Brain microvascular endothelial cell (primary cell): ENCODE data around the gene INTS12.

ENCODE experiments used
- DNase-seq: peaks from one replicate; pipeline ENCODE4 v3.0.0-alpha.2; 2020
- H3K27ac ChIP-seq: fragments of 250-450 bp; sonication (Bioruptor Pico); 2 replicates; pipeline ENCODE4 v1.5.1; 2020; ENCODE audit warnings: mild to moderate bottlenecking, moderate library complexity
- H3K27me3 ChIP-seq: fragments of 250-450 bp; sonication (Bioruptor Pico); replicated peaks from 2 replicates; pipeline ENCODE4 v1.5.1; 2020; ENCODE audit warnings: mild to moderate bottlenecking
- H3K36me3 ChIP-seq: fragments of 250-450 bp; sonication (Bioruptor Pico); replicated peaks from 2 replicates; pipeline ENCODE4 v1.5.1; 2020; ENCODE audit warnings: mild to moderate bottlenecking
- H3K4me3 ChIP-seq: 2 replicates; pipeline ENCODE4 v1.5.1; 2011; ENCODE audit warnings: low read depth, mild to moderate bottlenecking, control low read depth, low read length, moderate library complexity
- CTCF ChIP-seq: IDR thresholded peaks from 2 replicates; pipeline ENCODE4 v1.5.1; 2011; ENCODE audit warnings: low read depth, mild to moderate bottlenecking, moderate library complexity, low read length, control low read depth, inconsistent platforms; ENCODE audit errors: missing control alignments
- in situ Hi-C: cut with HindIII; loops from 2 replicates; pipeline ENCODE4 v1.10.0; 2017; ENCODE audit warnings: low sequenced_read_pairs, low pct_ligation_motif_present

Gene INTS12

GRCh38 chr4:105714071-105714521, 5.6 kb upstream of the INTS12 start:
- TF ChIP-seq CTCF: no peak
- no peaks in the 10 kb centered on the region for H3K36me3 ChIP-seq
- no peak overlapping the region for H3K27ac ChIP-seq
- H3K27me3 ChIP-seq: no peaks in the 10 kb centered on the region
- in situ Hi-C loops: no loop called here
- DNase-seq: peak; percentile 1
- H3K4me3 ChIP-seq: no peak overlapping the region

GRCh38 chr4:105712766-105713165, 4.3 kb upstream of the INTS12 start:
- Histone ChIP-seq H3K27ac (no peak overlapping the region), H3K36me3 (no peaks in the 10 kb centered on the region), H3K4me3 (no peak overlapping the region), H3K27me3 (no peaks in the 10 kb centered on the region)
- DNase-seq: no peak
- TF ChIP-seq CTCF: no peak
- in situ Hi-C loops: no loop called here

- no peaks in the 10 kb centered on the region for H3K36me3 ChIP-seq
- in situ Hi-C loops: no loop called here
- TF ChIP-seq CTCF: no peak
- no peaks in the 10 kb centered on the region for H3K27me3 ChIP-seq
- DNase-seq: no peak
- H3K27ac ChIP-seq: no peak overlapping the region
- H3K4me3 ChIP-seq: no peak overlapping the region
These were observed 2.2 kb upstream of the INTS12 start for GRCh38 chr4:105710678-105711077.

- DNase-seq: no peak
- in situ Hi-C loops: no loop called here
- no peak for TF ChIP-seq CTCF
- no peaks in the 10 kb centered on the region for H3K36me3 ChIP-seq
- peak overlapping the region; percentile 9 for H3K4me3 ChIP-seq
- H3K27me3 ChIP-seq: no peaks in the 10 kb centered on the region
- H3K27ac ChIP-seq: no peak overlapping the region
These were observed 1.6 kb upstream of the INTS12 start for GRCh38 chr4:105710012-105710600.

- peak overlapping the region; percentile 61 for H3K27ac ChIP-seq
- no peak for TF ChIP-seq CTCF
- no peaks in the 10 kb centered on the region for H3K27me3 ChIP-seq
- in situ Hi-C loops: no loop called here
- H3K4me3 ChIP-seq: peak overlapping the region; percentile 92
- DNase-seq: no peak
- no peaks in the 10 kb centered on the region for H3K36me3 ChIP-seq
These were observed 577 bp upstream of the INTS12 start for GRCh38 chr4:105709081-105709450.

- peak overlapping the region; percentile 61 for H3K27ac ChIP-seq
- DNase-seq: no peak
- H3K27me3 ChIP-seq: no peaks in the 10 kb centered on the region
- no peak for TF ChIP-seq CTCF
- in situ Hi-C loops: no loop called here
- H3K4me3 ChIP-seq: peak overlapping the region; percentile 92
- H3K36me3 ChIP-seq: no peaks in the 10 kb centered on the region
These were observed 708 bp downstream of the INTS12 start for GRCh38 chr4:105707782-105708180.
